Measurements from ENCODE around the gene WSB2. TPM values are rescaled to one million over a fixed set of nuclear protein-coding genes. Genes with fewer than 3 reads are reported as not detected.
"Not testable (repeated sequence)": the region's sequence is repeated elsewhere in the genome, so short reads cannot be mapped to it uniquely, and the experiment has no call there.

WSB2 gene
- total RNA-seq, 1 donor from 2014 or later: 125 TPM

- H3K36me3 ChIP-seq (ENCODE audit: control insufficient read depth, insufficient read depth, low read length): no peaks in the 10 kb centered on the region
- H3K4me3 ChIP-seq (ENCODE audit: low read depth, low read length): no peak overlapping the region
- H3K27me3 ChIP-seq (ENCODE audit: control insufficient read depth, insufficient read depth, low read length): no peaks in the 10 kb centered on the region
- FAIRE-seq (no peak), DNase-seq (ENCODE audit: low read depth) (no peak)
- TF ChIP-seq, protein P1, sequence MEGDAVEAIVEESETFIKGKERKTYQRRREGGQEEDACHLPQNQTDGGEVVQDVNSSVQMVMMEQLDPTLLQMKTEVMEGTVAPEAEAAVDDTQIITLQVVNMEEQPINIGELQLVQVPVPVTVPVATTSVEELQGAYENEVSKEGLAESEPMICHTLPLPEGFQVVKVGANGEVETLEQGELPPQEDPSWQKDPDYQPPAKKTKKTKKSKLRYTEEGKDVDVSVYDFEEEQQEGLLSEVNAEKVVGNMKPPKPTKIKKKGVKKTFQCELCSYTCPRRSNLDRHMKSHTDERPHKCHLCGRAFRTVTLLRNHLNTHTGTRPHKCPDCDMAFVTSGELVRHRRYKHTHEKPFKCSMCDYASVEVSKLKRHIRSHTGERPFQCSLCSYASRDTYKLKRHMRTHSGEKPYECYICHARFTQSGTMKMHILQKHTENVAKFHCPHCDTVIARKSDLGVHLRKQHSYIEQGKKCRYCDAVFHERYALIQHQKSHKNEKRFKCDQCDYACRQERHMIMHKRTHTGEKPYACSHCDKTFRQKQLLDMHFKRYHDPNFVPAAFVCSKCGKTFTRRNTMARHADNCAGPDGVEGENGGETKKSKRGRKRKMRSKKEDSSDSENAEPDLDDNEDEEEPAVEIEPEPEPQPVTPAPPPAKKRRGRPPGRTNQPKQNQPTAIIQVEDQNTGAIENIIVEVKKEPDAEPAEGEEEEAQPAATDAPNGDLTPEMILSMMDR (IDR thresholded peaks at IDR 0.05; ENCODE audit: insufficient read depth, low read length, severe bottlenecking): no peak
Measured at GRCh38 chr12:118094039-118094438, 33.1 kb upstream of the WSB2 start.

GRCh38 chr12:118089782-118090181, 28.8 kb upstream of the WSB2 start:
- DNase-seq (ENCODE audit: low read depth): no peak
- H3K4me3 ChIP-seq (ENCODE audit: low read depth, low read length): no peak overlapping the region
- FAIRE-seq: peak; percentile 28
- TF ChIP-seq, protein P1 (IDR thresholded peaks at IDR 0.05; ENCODE audit: insufficient read depth, low read length, severe bottlenecking): no peak
- no peaks in the 10 kb centered on the region for H3K27me3 ChIP-seq (ENCODE audit: control insufficient read depth, insufficient read depth, low read length)
- no peaks in the 10 kb centered on the region for H3K36me3 ChIP-seq (ENCODE audit: control insufficient read depth, insufficient read depth, low read length)

DNA sequence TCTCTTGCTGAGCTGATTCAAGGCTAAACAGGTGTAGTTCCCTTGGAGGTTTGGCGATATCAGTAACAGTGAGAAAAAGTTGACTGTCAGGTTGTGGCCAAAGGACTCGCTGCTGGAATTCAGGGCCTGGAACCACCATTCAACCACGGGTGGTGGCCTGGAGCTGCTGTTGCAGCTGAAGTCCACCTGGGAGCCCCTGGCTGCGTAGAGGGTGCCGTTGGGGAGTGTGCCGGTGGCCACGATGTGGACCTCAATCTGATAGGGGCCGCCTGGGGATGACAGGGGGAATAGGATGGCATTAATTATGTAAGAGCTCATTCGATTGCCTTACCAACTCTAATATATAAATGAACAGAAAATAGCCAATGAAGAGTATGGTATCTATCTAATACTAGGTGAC, 21.2 kb upstream of the WSB2 start:
- Histone ChIP-seq H3K27me3 (ENCODE audit: control insufficient read depth, insufficient read depth, low read length) (no peaks in the 10 kb centered on the region), H3K4me3 (ENCODE audit: low read depth, low read length) (no peak overlapping the region), H3K36me3 (ENCODE audit: control insufficient read depth, insufficient read depth, low read length) (peaks cover 2% of the 10 kb centered on the region)
- FAIRE-seq (no peak), DNase-seq (ENCODE audit: low read depth) (no peak)
- TF ChIP-seq, protein P1 (IDR thresholded peaks at IDR 0.05; ENCODE audit: insufficient read depth, low read length, severe bottlenecking): no peak

DNA sequence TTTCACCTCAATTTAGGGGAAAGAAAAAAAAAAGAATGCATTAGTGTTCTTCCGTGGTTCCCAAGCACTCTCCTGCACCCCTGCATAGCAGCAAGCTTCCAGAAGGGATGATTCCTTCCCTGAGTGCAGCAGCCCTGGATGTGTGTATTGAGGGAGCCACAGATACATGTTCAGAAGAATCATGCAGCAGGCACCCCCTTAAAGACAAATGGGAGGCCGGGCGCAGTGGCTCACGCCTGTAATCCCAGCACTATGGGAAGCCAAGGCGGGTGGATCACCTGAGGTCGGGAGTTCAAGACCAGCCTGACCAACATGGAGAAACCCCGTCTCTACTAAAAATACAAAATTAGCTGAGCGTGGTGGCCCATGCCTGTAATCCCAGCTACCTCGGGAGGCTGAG, 20.5 kb upstream of the WSB2 start:
- FAIRE-seq; DNase-seq (ENCODE audit: low read depth); H3K36me3 ChIP-seq (ENCODE audit: control insufficient read depth, insufficient read depth, low read length): not testable (repeated sequence)

DNA sequence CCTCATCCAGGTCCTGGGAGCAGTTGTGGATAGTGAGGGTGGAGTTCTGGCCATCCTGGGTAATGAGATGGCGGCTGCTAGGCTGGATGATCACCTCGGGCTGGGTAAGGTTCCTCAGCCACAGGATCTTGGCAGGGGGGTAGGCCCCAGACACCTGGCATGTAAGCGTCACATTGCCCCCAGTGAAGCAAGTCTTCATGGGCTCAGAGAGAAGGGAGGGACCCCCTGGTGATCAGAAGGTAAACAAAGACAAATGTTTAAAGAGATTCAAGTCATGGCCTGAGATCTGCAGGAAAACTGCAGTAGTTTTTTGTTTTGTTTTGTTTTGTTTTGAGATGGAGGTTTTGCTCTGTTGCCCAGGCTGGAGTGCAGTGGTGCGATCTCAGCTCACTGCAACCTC, 12.8 kb upstream of the WSB2 start:
- DNase-seq (ENCODE audit: low read depth) (no peak), FAIRE-seq (no peak)
- TF ChIP-seq, protein P1 (IDR thresholded peaks at IDR 0.05; ENCODE audit: insufficient read depth, low read length, severe bottlenecking): no peak
- H3K36me3 ChIP-seq (ENCODE audit: control insufficient read depth, insufficient read depth, low read length): no peaks in the 10 kb centered on the region
- no peak overlapping the region for H3K4me3 ChIP-seq (ENCODE audit: low read depth, low read length)
- no peaks in the 10 kb centered on the region for H3K27me3 ChIP-seq (ENCODE audit: control insufficient read depth, insufficient read depth, low read length)

More for the DNA sequence above, 20.5 kb upstream of the WSB2 start:
- H3K27me3 ChIP-seq (ENCODE audit: control insufficient read depth, insufficient read depth, low read length); H3K4me3 ChIP-seq (ENCODE audit: low read depth, low read length): not testable (repeated sequence)

DNA sequence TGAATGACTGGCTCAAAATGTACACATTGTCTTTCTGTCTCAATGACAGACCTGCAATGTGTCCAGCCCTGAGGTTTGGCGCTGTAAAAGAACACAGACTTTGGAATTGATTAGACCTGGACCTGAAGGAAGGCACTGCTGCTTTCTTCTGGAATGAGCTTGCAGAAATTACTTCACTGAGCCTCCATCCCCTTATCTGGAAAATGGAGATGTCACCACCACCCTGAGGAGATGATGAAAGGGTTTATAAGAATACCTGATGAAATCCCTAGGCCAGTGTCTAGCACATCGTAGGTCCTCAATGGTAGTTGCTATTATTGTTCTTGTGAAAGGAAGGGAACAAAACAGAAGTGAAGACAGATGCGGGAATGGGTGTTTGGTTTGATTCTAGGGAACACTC, 9.7 kb upstream of the WSB2 start:
- Histone ChIP-seq H3K4me3 (ENCODE audit: low read depth, low read length) (no peak overlapping the region), H3K27me3 (ENCODE audit: control insufficient read depth, insufficient read depth, low read length) (no peaks in the 10 kb centered on the region), H3K36me3 (ENCODE audit: control insufficient read depth, insufficient read depth, low read length) (no peaks in the 10 kb centered on the region)
- DNase-seq (ENCODE audit: low read depth) (no peak), FAIRE-seq (no peak)
- TF ChIP-seq, protein P1 (IDR thresholded peaks at IDR 0.05; ENCODE audit: insufficient read depth, low read length, severe bottlenecking): no peak

All from bronchial epithelial cell (primary cell).